ENCODE data around the gene HCFC1R1.

Gene HCFC1R1

DNA sequence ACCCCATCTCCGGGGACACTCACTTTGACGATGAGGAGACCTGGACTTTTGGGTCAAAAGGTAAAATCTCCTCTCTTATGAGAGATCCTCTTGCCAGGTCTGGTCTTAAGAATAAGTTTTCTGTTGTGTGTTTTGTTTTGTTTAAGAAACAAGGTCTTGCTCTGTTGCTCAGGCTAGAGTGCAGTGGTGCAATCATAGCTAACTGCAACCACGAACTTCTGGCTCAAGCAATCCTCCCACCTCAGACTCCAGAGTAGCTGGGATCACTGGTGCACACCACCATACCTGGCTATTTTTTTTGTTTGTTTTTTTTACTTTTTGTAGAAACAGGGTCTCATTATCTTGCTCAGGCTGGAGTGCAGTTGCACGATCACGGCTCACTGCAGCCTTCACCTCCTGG is 26.7 kb upstream of the HCFC1R1 start:
- TF ChIP-seq, protein P1, sequence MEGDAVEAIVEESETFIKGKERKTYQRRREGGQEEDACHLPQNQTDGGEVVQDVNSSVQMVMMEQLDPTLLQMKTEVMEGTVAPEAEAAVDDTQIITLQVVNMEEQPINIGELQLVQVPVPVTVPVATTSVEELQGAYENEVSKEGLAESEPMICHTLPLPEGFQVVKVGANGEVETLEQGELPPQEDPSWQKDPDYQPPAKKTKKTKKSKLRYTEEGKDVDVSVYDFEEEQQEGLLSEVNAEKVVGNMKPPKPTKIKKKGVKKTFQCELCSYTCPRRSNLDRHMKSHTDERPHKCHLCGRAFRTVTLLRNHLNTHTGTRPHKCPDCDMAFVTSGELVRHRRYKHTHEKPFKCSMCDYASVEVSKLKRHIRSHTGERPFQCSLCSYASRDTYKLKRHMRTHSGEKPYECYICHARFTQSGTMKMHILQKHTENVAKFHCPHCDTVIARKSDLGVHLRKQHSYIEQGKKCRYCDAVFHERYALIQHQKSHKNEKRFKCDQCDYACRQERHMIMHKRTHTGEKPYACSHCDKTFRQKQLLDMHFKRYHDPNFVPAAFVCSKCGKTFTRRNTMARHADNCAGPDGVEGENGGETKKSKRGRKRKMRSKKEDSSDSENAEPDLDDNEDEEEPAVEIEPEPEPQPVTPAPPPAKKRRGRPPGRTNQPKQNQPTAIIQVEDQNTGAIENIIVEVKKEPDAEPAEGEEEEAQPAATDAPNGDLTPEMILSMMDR (IDR thresholded peaks at IDR 0.05), result no peak

DNA sequence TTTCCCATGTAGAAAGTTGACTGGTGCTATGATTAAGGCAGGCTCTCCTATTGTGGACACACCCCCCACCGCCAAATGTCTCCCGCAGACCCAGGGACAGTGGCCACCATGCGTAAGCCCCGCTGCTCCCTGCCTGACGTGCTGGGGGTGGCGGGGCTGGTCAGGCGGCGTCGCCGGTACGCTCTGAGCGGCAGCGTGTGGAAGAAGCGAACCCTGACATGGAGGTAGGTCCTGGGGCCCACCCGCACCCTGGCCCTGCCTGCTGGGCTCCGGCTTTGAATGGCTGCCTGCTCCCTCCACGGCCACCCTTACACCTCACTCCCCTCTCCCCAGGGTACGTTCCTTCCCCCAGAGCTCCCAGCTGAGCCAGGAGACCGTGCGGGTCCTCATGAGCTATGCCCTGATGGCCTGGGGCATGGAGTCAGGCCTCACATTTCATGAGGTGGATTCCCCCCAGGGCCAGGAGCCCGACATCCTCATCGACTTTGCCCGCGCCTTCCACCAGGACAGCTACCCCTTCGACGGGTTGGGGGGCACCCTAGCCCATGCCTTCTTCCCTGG is 26.3 kb upstream of the HCFC1R1 start:
- TF ChIP-seq, protein P1 (IDR thresholded peaks at IDR 0.05), result no peak

DNA sequence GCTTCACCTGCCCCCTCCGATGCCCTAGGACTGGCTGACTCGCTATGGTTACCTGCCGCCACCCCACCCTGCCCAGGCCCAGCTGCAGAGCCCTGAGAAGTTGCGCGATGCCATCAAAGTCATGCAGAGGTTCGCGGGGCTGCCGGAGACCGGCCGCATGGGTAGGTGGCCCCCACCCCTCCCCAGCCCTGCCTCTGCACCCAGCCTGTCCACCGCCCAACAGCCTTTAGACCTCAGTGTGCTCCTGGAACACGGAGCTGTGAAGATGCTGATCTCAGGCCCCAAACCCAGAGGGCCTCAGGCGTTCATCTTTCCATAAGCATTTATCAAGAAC is 23.6 kb upstream of the HCFC1R1 start:
- TF ChIP-seq, protein P1 (IDR thresholded peaks at IDR 0.05), result no peak

DNA sequence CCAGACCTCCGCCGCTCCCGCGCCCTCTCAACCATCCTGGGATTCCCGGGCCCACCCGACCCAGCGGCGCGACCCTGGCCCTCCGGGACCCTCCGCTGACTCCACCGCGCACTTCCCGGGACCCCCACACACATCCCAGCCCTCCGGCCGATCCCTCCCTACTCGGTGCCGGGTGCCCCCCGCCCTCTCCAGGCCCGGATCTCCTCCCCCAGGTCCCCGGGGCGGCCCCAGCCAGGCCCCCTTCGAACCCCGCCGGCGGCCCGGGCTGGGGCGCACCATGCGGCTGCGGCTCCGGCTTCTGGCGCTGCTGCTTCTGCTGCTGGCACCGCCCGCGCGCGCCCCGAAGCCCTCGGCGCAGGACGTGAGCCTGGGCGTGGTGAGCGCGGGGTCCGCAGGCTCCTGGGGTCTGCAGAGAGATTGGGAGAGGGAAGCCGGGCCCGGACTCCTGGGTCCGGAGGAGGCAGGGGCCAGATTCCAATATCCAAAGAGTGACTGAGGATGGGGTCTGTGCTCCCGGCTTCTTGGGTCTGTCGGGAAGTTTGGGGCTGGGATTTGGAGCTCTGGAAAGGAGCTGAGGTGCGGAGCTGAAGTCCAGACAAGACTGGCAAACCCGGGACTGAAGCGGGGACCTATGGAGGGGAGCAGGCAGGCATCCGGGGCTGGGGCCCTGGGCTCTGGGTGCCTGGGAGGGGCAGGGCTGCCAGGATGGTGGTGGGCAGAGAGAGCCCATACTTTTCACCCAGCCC is 23.1 kb upstream of the HCFC1R1 start:
- TF ChIP-seq, protein P1 (IDR thresholded peaks at IDR 0.05), result no peak

DNA sequence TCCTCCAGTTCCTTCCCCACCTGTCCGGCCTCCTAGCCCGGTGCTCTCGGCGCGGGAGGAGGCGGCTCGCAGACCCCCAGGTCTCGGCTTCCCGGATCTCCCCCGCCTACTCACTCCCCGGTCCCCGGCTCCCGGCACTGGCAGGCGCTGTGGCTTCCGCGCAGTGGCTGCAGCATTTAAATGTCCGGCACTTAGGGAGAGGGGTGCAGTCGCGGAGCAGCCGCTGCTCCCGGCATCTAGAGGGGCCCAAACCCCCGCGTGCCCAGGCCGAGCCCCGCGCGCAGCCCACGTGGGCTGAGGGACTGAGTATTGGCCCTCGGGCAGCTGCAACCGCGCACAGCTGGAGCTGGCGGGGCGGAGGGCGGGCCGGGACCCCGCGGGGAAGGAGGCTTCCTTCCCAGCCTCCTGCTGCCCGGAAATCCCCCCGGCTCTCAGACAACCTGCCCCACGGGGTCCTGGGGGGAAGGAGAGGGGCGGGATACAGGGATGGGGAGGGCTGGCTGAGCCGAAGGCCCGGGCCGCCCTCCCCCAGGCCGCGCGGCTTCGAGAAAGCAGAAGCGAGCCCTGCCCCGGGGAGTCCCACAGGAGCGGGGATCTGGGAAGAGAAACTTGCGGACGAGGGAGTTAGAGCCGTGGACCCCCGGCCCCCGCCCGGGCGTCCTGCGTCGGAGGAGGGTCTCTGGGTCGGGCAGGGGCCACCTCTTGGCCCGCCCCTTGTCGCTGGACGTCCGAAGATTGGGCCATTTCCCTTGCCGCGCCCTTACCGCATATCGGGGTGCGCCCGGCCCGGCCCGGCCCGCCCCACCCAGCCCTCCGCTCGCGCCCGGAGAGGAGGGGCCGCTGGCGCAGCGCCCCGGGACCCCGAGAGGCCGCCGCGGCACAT is 22.3 kb upstream of the HCFC1R1 start, which contains the start of gene MMP25:
Gene MMP25, plus strand, starts transcription at position 804 of the 883 bp plus-strand sequence. CDS start 357 bp downstream, outside the sequence.
- TF ChIP-seq, protein P1 (IDR thresholded peaks at IDR 0.05), result no peak

DNA sequence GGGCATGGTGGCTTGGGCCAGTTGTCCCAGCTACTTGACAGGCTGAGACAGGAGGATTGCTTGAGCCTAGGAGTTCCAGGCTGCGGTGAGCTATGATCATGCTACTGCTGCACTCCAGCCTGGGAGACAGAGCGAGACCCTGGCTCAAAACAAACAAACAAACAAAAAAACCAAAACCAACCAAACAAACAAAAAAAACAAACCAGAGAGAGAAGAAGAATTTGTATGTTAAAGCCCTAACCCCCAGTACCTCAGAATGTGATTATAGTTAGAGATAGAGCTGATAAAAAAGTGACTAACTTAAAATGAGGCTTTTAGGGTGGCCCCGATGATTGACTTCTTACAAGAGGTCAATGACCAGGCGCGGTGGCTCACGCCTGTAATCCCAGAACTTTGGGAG is 21.0 kb upstream of the HCFC1R1 start:
- TF ChIP-seq, protein P1 (IDR thresholded peaks at IDR 0.05), result no peak

DNA sequence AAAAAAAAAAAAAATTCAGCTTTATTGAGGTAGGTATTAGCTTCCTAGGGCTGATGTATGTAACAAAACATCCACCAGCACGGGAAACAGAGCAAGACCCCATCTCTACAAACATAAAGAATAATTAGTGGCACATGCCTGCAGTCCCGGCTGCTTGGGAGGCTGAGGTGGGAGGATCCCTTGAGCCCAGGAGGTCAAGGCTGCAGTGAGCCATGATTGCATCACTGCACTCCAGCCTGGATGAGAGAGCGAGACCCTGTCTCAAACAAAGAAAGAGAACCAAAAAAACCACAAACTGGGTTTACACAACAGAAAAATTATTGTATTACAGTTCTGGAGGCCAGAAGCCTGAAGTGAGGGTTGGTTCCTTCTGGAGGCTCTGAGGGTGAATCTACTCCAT is 18.6 kb upstream of the HCFC1R1 start:
- TF ChIP-seq, protein P1 (IDR thresholded peaks at IDR 0.05), result no peak
